ENCODE data around the gene MIPEP.

DNA sequence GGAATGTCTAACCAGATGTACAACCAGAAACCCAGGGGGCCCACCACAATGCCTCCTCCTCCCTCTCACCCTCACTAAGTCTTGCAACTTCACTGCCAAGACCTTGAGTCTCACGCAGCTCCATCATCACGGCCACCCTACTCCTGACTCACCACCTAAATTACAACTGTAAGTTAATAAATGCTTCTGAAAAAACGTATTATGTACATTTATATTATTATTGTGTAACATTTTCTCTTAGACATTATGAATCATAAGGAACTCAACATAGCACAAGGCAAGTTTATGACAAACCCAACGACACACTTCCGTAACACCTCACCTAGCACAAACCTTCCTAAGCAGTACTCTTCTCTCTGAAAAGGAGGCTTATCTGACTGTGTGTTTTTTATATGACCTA lies 20.7 kb downstream of the MIPEP start:
- TF ChIP-seq, protein P1, sequence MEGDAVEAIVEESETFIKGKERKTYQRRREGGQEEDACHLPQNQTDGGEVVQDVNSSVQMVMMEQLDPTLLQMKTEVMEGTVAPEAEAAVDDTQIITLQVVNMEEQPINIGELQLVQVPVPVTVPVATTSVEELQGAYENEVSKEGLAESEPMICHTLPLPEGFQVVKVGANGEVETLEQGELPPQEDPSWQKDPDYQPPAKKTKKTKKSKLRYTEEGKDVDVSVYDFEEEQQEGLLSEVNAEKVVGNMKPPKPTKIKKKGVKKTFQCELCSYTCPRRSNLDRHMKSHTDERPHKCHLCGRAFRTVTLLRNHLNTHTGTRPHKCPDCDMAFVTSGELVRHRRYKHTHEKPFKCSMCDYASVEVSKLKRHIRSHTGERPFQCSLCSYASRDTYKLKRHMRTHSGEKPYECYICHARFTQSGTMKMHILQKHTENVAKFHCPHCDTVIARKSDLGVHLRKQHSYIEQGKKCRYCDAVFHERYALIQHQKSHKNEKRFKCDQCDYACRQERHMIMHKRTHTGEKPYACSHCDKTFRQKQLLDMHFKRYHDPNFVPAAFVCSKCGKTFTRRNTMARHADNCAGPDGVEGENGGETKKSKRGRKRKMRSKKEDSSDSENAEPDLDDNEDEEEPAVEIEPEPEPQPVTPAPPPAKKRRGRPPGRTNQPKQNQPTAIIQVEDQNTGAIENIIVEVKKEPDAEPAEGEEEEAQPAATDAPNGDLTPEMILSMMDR (IDR thresholded peaks at IDR 0.05; ENCODE audit: poor library complexity, severe bottlenecking) = no peak
- TF ChIP-seq EP300 (conservative IDR thresholded peaks at IDR 0.05; ENCODE audit: poor library complexity, severe bottlenecking) (no peak), POLR2AphosphoS5 (IDR thresholded peaks at IDR 0.05) (no peak), EZH2 (IDR thresholded peaks at IDR 0.05; ENCODE audit: borderline replicate concordance, insufficient read depth, low read length, poor library complexity, severe bottlenecking) (no peak), RAD21 (conservative IDR thresholded peaks at IDR 0.05) (no peak), TAF1 (IDR thresholded peaks at IDR 0.05; ENCODE audit: low read depth) (no peak), MXI1 (conservative IDR thresholded peaks at IDR 0.05; ENCODE audit: poor library complexity, severe bottlenecking) (no peak), SMC3 (conservative IDR thresholded peaks at IDR 0.05; ENCODE audit: poor library complexity) (no peak)
- TF ChIP-seq, protein P2, sequence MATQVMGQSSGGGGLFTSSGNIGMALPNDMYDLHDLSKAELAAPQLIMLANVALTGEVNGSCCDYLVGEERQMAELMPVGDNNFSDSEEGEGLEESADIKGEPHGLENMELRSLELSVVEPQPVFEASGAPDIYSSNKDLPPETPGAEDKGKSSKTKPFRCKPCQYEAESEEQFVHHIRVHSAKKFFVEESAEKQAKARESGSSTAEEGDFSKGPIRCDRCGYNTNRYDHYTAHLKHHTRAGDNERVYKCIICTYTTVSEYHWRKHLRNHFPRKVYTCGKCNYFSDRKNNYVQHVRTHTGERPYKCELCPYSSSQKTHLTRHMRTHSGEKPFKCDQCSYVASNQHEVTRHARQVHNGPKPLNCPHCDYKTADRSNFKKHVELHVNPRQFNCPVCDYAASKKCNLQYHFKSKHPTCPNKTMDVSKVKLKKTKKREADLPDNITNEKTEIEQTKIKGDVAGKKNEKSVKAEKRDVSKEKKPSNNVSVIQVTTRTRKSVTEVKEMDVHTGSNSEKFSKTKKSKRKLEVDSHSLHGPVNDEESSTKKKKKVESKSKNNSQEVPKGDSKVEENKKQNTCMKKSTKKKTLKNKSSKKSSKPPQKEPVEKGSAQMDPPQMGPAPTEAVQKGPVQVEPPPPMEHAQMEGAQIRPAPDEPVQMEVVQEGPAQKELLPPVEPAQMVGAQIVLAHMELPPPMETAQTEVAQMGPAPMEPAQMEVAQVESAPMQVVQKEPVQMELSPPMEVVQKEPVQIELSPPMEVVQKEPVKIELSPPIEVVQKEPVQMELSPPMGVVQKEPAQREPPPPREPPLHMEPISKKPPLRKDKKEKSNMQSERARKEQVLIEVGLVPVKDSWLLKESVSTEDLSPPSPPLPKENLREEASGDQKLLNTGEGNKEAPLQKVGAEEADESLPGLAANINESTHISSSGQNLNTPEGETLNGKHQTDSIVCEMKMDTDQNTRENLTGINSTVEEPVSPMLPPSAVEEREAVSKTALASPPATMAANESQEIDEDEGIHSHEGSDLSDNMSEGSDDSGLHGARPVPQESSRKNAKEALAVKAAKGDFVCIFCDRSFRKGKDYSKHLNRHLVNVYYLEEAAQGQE (IDR thresholded peaks at IDR 0.05; ENCODE audit: borderline replicate concordance) = no peak

Data from neural cell (in vitro differentiated cells).